Sigmoid colon (tissue), 4 donors: ENCODE measurements around the gene USP15.

Source experiments
- POLR2A ChIP-seq, 2 donors: fragments of 450-650 bp; IDR thresholded peaks; one replicate each; pipeline ENCODE4 v1.6.1; 2016; ENCODE audit warnings: antibody characterized with exemption in 2 of 2, mild to moderate bottlenecking in 2 of 2, moderate library complexity in 2 of 2
- POLR2AphosphoS5 ChIP-seq, 4 donors: sonication (generic); formaldehyde crosslinking; IDR thresholded peaks; one replicate each; pipeline ENCODE4 v1.6.1; 2017; ENCODE audit warnings: antibody characterized with exemption in 4 of 4
- TF ChIP-seq, protein P1 (sequence below), 4 experiments: fragments of 450-650 bp in 3 of 4; fragments of 200-600 bp in 1 of 4; IDR thresholded peaks; one replicate each; pipeline ENCODE4 v1.5.1; 2016 to 2019; ENCODE audit warnings: antibody characterized with exemption in 4 of 4, mild to moderate bottlenecking in 3 of 4, moderate library complexity in 2 of 4

DNA sequence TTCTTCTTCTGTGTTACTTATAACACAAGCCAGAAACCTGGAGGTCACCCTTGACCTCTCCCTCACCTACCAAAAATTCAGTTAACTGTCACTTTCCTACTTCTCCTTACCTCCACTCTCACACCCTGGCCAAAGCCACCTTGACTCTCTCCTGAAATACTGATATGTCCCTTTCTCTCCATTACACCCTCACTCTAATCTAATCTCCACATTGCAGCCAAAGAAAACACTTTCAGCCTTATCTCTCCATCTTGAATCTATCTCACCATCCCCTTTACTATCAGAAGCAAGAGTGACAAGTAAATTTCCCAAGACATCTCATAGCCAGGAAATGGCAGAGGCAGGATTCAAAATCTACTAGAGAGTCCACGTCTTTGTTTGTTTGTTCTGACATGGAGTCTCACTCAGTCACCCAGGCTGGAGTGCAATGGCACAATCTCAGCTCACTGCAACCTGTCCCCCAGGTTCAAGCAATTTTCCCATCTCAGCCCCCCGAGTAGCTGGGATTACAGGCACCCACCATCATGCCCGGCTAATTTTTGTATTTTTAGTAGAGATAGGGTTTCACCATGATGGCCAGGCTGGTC, 28.0 kb upstream of the USP15 start:
- TF ChIP-seq POLR2AphosphoS5 (IDR thresholded peaks at IDR 0.05) (no peak), POLR2A (IDR thresholded peaks at IDR 0.05) (no peak)
- TF ChIP-seq, protein P1, sequence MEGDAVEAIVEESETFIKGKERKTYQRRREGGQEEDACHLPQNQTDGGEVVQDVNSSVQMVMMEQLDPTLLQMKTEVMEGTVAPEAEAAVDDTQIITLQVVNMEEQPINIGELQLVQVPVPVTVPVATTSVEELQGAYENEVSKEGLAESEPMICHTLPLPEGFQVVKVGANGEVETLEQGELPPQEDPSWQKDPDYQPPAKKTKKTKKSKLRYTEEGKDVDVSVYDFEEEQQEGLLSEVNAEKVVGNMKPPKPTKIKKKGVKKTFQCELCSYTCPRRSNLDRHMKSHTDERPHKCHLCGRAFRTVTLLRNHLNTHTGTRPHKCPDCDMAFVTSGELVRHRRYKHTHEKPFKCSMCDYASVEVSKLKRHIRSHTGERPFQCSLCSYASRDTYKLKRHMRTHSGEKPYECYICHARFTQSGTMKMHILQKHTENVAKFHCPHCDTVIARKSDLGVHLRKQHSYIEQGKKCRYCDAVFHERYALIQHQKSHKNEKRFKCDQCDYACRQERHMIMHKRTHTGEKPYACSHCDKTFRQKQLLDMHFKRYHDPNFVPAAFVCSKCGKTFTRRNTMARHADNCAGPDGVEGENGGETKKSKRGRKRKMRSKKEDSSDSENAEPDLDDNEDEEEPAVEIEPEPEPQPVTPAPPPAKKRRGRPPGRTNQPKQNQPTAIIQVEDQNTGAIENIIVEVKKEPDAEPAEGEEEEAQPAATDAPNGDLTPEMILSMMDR (IDR thresholded peaks at IDR 0.05) = no peak
